HepG2 (cell line): Measurements from ENCODE around the gene STX12.

ENCODE experiments used
- CTCF ChIP-seq: sonication (generic); formaldehyde crosslinking; IDR thresholded peaks from 2 replicates; pipeline ENCODE4 v1.5.0; 2020; ENCODE audit warnings: mild to moderate bottlenecking, missing genetic modification reagents, moderate library complexity
- ETV5 ChIP-seq: IDR thresholded peaks from 2 replicates; pipeline ENCODE4 v1.6.1; 2018; ENCODE audit warnings: missing biosample characterization, missing genetic modification reagents, inconsistent platforms, borderline replicate concordance
- FLYWCH1 ChIP-seq: sonication (generic); formaldehyde crosslinking; IDR thresholded peaks from 2 replicates; pipeline ENCODE4 v1.8.1; 2023; ENCODE audit warnings: mild to moderate bottlenecking, missing genetic modification reagents
- MAX ChIP-seq: IDR thresholded peaks from 2 replicates; pipeline ENCODE4 v1.6.1; 2012; ENCODE audit warnings: inconsistent platforms
- MZF1 ChIP-seq: sonication (generic); formaldehyde crosslinking; IDR thresholded peaks from 2 replicates; pipeline ENCODE4 v1.8.1; 2023; ENCODE audit warnings: mild to moderate bottlenecking, missing genetic modification reagents, borderline replicate concordance
- POLR2AphosphoS5 ChIP-seq: IDR thresholded peaks from 2 replicates; pipeline ENCODE4 v1.6.1; 2012; ENCODE audit warnings: low read depth, low read length
- RAD51 ChIP-seq: fragments of 450-650 bp; IDR thresholded peaks from 2 replicates; pipeline ENCODE4 v1.6.1; 2016; ENCODE audit warnings: borderline replicate concordance
- SRSF1 ChIP-seq: fragments of 200-400 bp; formaldehyde crosslinking; optimal IDR thresholded peaks from 2 replicates; pipeline ENCODE3; 2017; ENCODE audit warnings: mild to moderate bottlenecking, low read depth, low read length, moderate library complexity
- ZBTB43 ChIP-seq: sonication (generic); formaldehyde crosslinking; conservative IDR thresholded peaks from 2 replicates; pipeline ENCODE4 v1.4.0; 2020; ENCODE audit warnings: missing genetic modification reagents
- ZC3H13 ChIP-seq: sonication (generic); formaldehyde crosslinking; IDR thresholded peaks from 2 replicates; pipeline ENCODE4 v1.8.1; 2023; ENCODE audit warnings: mild to moderate bottlenecking, missing genetic modification reagents, moderate library complexity
- ZNF124 ChIP-seq: sonication (generic); formaldehyde crosslinking; IDR thresholded peaks from 2 replicates; pipeline ENCODE4 v1.4.0; 2020; ENCODE audit warnings: missing genetic modification reagents
- ZNF24 ChIP-seq: fragments of 450-650 bp; IDR thresholded peaks from 2 replicates; pipeline ENCODE4 v1.6.1; 2017; ENCODE audit warnings: antibody characterized with exemption, mild to moderate bottlenecking
- ZNF768 ChIP-seq: sonication (generic); formaldehyde crosslinking; IDR thresholded peaks from 2 replicates; pipeline ENCODE4 v1.4.0; 2020; ENCODE audit warnings: missing genetic modification reagents
- TF ChIP-seq, protein P1 (sequence below): sonication (generic); formaldehyde crosslinking; IDR thresholded peaks from 2 replicates; pipeline ENCODE4 v1.5.0; 2020; ENCODE audit warnings: missing genetic modification reagents

DNA sequence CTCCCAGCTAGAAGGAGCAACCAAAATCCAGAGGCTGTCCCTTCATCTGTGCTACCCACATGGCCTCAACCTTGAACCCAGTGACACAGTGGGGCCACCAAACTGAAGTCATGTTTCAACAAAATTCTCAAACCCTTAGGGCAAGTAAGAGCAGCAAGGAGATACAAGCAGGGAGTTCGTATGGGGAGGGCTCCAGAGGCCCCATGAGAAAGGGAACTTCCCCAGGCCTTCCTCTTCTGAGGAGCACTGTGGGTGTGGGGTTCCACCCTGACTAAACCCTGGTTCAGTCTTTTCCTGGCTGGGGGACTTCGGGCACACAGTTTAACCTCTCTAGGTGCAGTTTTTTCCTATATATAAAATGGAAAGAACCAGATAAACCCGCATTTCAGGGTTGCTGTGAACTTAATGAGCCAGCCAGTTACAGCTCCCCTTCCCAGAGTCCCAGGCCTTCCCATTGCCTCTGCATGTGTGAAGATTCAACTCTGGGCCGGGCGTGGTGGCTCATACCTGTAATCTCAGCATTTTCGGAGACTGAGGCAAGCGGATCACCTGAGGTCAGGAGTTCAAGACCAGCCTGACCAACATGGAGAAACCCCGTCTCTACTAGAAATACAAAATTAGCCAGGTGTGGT, 91.4 kb downstream of the STX12 start:
- TF ChIP-seq ZNF768: no peak
- TF ChIP-seq POLR2AphosphoS5: no peak
- no peak for TF ChIP-seq CTCF (CRISPR knock-in tag)
- TF ChIP-seq, protein P1, sequence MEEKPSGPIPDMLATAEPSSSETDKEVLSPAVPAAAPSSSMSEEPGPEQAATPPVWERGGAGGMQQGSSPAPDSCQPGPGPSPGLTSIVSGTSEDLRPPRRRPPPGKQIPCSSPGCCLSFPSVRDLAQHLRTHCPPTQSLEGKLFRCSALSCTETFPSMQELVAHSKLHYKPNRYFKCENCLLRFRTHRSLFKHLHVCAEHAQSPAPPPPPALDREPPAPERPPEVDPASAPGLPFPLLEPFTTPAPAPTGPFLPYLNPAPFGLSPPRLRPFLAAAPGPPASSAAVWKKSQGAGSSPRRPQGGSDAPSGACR: no peak
- TF ChIP-seq ZNF24: no peak
- TF ChIP-seq FLYWCH1 (CRISPR knock-in tag): no peak
- TF ChIP-seq ZBTB43 (CRISPR knock-in tag): no peak
- no peak for TF ChIP-seq ZC3H13 (CRISPR knock-in tag)
- no peak for TF ChIP-seq MAX
- no peak for TF ChIP-seq RAD51
- no peak for TF ChIP-seq SRSF1
- TF ChIP-seq ETV5 (CRISPR knock-in tag): no peak
- no peak for TF ChIP-seq ZNF124
- TF ChIP-seq MZF1 (CRISPR knock-in tag): no peak
